GM12892 (cell line): ENCODE measurements around the gene CEP44.
"Not testable (repeated sequence)": the region's sequence is repeated elsewhere in the genome, so short reads cannot be mapped to it uniquely, and the experiment has no call there.

Experiments
- DNase-seq: peaks from one replicate; pipeline ENCODE4 v3.0.0; 2011; ENCODE audit not compliant: insufficient read length
- FAIRE-seq: peaks from 2 replicates; lab custom pipeline; 2011; peaks lifted over from hg19 to GRCh38; lab: Jason Lieb, UNC
- POLR2A ChIP-seq: IDR thresholded peaks from 2 replicates; pipeline ENCODE4 v1.6.1; 2011; ENCODE audit warnings: low read depth, low read length, control low read depth
- POLR2AphosphoS5 ChIP-seq: IDR thresholded peaks from 2 replicates; pipeline ENCODE4 v1.6.1; 2011; ENCODE audit warnings: low read depth, low read length, control low read depth
- TAF1 ChIP-seq: IDR thresholded peaks from 2 replicates; pipeline ENCODE4 v1.6.1; 2011; ENCODE audit warnings: low read depth, mild to moderate bottlenecking, control low read depth, low read length, borderline replicate concordance

The CEP44 gene

DNA sequence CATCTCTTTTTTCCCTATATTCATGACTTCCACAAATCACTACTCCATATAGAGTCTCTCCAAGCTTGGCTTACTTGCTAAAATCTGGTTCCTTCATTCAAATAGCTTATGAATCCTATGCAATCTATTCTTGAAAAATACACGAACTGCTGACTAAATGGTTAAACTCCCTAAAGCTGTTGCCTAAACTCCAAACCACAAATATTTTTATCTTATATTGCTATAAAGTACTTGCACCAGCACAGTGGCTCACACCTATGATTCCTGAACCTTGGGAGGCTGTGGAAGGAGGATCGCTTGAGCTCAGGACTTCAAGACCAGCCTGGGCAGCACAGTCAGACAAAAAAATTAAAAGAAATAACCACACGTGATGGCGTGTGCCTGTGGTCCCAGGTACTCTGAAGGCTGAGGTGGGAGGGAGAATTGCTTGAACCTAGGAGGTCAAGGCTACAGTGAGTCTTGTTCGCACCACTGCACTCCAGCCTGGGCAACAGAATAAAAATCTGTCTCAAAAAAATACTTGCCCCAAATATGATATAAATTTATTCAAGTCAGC lies 2.5 kb upstream of the CEP44 start:
- no peak for DNase-seq
- TF ChIP-seq POLR2A (no peak), POLR2AphosphoS5 (no peak), TAF1 (no peak)
- no peak for FAIRE-seq

- TF ChIP-seq POLR2A (no peak), POLR2AphosphoS5 (no peak), TAF1 (no peak)
- FAIRE-seq (no peak), DNase-seq (no peak)
Measured at GRCh38 chr4:174281901-174282300, 1.8 kb upstream of the CEP44 start.

GRCh38 chr4:174282836-174283506 lies 740 bp upstream of the CEP44 start:
- FAIRE-seq = peak; percentile 98
- no peak for TF ChIP-seq TAF1
- TF ChIP-seq POLR2A = no peak; the same call in 1 of the 2 replicates
- TF ChIP-seq POLR2AphosphoS5 = no peak; the same call in 1 of the 2 replicates
- peak; percentile 47 for DNase-seq

GRCh38 chr4:174284487-174284886 lies 776 bp downstream of the CEP44 start:
- TF ChIP-seq TAF1 (no peak), POLR2AphosphoS5 (no peak), POLR2A (no peak)
- FAIRE-seq = peak; percentile 21
- no peak for DNase-seq

DNA sequence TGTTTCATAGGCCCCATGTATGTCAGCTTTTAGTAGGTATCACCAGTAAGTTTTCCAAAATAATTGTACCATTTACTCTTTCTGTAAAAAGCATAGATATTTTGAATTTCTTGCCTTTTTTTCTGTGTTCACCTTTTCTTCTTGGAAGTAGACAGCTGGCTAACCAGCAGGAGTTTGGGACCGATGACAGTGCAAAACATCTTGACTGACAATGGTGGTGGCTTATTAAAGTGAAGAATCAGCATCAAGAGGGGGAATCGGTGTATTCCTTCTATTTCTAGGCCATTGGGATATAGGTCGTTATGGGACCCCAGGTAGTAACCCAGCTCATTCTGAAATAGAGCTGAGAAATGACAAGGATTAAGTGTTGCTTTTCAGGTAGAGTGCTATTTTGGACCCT lies 3.2 kb downstream of the CEP44 start:
- DNase-seq = no peak
- TF ChIP-seq POLR2AphosphoS5 (no peak), TAF1 (no peak), POLR2A (no peak)
- FAIRE-seq = no peak

DNA sequence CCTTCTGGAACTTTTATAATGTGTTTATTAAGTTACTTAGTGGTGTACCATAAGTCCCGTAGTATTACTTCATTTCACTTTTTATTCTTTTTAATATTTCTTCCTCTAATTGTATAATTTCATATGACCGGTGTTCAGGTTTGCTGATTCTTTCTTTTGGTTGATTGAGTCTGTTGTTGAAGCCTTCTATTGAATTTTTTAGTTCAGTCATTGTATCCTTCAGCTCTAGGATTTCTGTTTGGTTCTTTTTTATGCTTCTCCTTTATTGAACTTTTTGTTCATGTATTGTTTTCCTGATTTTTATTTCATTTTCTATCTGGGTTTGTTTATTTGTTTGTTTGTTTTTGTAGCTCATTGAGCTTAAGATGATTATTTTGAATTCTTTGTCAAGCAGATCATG lies 8.8 kb downstream of the CEP44 start:
- no peak for TF ChIP-seq POLR2AphosphoS5
- TF ChIP-seq TAF1 = no peak
- no peak for TF ChIP-seq POLR2A

DNA sequence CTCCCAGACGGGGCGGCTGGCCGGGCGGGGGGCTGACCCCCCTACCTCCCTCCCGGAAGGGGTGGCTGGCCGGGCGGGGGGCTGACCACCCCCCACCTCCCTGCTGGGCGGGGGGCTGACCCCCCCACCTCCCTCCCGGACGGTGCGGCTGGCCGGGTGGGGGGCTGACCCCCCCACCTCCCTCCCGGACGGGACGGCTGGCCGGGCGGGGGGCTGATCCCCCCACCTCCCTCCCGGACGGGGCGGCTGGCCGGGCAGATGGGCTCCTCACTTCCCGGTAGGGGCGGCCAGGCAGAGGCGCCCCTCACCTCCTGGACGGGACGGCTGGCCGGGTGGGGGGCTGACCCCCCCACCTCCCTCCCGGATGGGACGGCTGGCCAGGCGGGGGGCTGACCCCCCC lies 10.9 kb downstream of the CEP44 start:
- FAIRE-seq, DNase-seq: not testable (repeated sequence)

More for the DNA sequence above, 8.8 kb downstream of the CEP44 start:
- DNase-seq (no peak), FAIRE-seq (no peak)

- not testable (repeated sequence) for DNase-seq, FAIRE-seq
Measured at GRCh38 chr4:174295142-174295541, 11.4 kb downstream of the CEP44 start.

- DNase-seq = no peak
- no peak for FAIRE-seq
- TF ChIP-seq POLR2AphosphoS5 = no peak
- no peak for TF ChIP-seq TAF1
- no peak for TF ChIP-seq POLR2A
Measured at GRCh38 chr4:174303687-174304086, 20.0 kb downstream of the CEP44 start.

DNA sequence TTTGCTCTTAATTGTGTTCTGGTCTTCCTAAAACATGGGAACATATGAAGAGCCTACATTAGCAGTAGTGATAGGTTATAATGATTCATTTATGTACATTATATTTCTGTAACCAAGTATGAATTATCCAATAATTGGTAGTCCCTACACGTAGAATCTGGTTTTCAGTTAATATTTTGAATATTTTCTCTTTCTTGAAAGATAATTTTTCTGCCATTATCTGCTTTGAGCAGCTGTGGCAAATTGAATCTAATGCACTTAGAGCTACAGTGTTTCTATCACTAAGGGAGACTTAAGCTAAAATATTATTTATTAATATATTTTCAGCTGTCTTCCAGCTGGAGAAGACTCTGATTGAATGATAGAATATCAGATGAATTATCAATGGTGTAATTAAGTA lies 21.0 kb downstream of the CEP44 start:
- TF ChIP-seq TAF1 (no peak), POLR2A (no peak), POLR2AphosphoS5 (no peak)
- no peak for FAIRE-seq
- DNase-seq = no peak

- FAIRE-seq (no peak), DNase-seq (no peak)
- TF ChIP-seq POLR2AphosphoS5 (no peak), TAF1 (no peak), POLR2A (no peak)
Measured at GRCh38 chr4:174305961-174306360, 22.2 kb downstream of the CEP44 start.

GRCh38 chr4:174307694-174308093 lies 24.0 kb downstream of the CEP44 start:
- FAIRE-seq (no peak), DNase-seq (no peak)
- no peak for TF ChIP-seq TAF1

DNA sequence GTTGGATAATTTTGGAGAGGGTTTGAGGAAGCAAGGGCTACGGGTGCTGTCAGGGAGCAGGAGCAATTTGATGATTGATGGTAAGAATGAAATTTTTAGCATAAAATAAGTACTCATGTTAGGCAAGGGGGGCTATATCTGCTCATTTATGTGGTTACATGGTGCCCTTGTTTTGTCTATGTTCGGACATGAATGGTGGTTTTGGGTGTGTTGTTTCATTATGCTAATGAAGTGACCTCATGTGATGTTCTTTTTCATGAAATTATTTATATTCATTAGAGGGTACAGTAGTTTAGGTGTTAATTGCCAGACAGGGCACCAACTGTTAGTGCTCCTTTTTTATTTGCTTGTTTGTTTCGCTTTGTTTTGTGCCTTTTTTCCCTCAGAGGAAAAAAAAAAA lies 29.3 kb downstream of the CEP44 start:
- FAIRE-seq (no peak), DNase-seq (no peak)
- no peak for TF ChIP-seq POLR2AphosphoS5
- no peak for TF ChIP-seq POLR2A
- no peak for TF ChIP-seq TAF1
